Effector memory CD4-positive, alpha-beta T cell (primary cell): ENCODE measurements around the gene ATXN7L1.

ENCODE experiments used
- DNase-seq, 3 donors: peaks; one replicate each; pipeline ENCODE4 v3.0.0-alpha.2; 2020
- H3K27ac ChIP-seq: 2 replicates; pipeline ENCODE4 v1.7.0; 2013; ENCODE audit warnings: mild to moderate bottlenecking, low read length, moderate library complexity; ENCODE audit not compliant: insufficient read depth, poor library complexity, severe bottlenecking
- H3K27me3 ChIP-seq: replicated peaks from 2 replicates; pipeline ENCODE4 v1.7.0; 2013; ENCODE audit warnings: mild to moderate bottlenecking, low read length; ENCODE audit not compliant: insufficient read depth, control insufficient read depth, poor library complexity, severe bottlenecking
- H3K36me3 ChIP-seq: 2 replicates; pipeline ENCODE4 v1.7.0; 2013; ENCODE audit warnings: mild to moderate bottlenecking, low read length, moderate library complexity; ENCODE audit not compliant: control insufficient read depth, insufficient read depth
- H3K4me1 ChIP-seq: 2 replicates; pipeline ENCODE4 v1.7.0; 2013; ENCODE audit warnings: low read length, mild to moderate bottlenecking; ENCODE audit not compliant: control insufficient read depth, insufficient read depth, poor library complexity, severe bottlenecking
- H3K4me3 ChIP-seq: 2 replicates; pipeline ENCODE4 v1.7.0; 2013; ENCODE audit warnings: low read length, low read depth, mild to moderate bottlenecking; ENCODE audit not compliant: insufficient read depth, poor library complexity, severe bottlenecking
- H3K9me3 ChIP-seq: 2 replicates; pipeline ENCODE4 v1.7.0; 2013; ENCODE audit warnings: mild to moderate bottlenecking, low read length, moderate library complexity; ENCODE audit not compliant: control insufficient read depth

Gene ATXN7L1

DNA sequence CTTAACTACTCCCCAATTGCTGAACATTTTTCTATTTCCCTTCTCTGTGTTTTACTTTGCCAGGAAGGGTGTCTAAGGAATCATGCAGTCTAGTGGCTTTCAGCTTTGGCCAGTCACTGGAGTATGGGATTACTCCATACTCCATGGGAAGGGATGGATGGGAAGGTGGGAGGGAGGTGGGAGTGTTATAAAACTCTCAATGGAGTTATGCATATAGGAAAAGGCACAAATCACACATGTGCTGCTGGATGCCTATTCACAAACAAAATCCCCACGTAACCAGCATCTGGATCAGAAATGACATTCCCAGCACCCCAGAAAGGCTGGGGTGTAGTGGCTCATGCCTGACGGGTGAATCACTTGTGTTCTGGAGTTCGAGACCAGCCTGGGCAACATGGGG, 125.3 kb downstream of the ATXN7L1 start:
- H3K9me3 ChIP-seq, result no peaks in the 10 kb centered on the region
- no peaks in the 10 kb centered on the region for H3K4me1 ChIP-seq
- no peak for DNase-seq
- no peaks in the 10 kb centered on the region for H3K36me3 ChIP-seq
- H3K4me3 ChIP-seq, result no peak overlapping the region
- H3K27ac ChIP-seq, result no peak overlapping the region
- no peaks in the 10 kb centered on the region for H3K27me3 ChIP-seq

- no peaks in the 10 kb centered on the region for H3K36me3 ChIP-seq
- H3K9me3 ChIP-seq, result no peaks in the 10 kb centered on the region
- H3K27ac ChIP-seq, result no peak overlapping the region
- no peak for DNase-seq
- H3K27me3 ChIP-seq, result no peaks in the 10 kb centered on the region
- no peaks in the 10 kb centered on the region for H3K4me1 ChIP-seq
- no peak overlapping the region for H3K4me3 ChIP-seq
These were observed 127.7 kb downstream of the ATXN7L1 start for GRCh38 chr7:105748701-105749100.

DNA sequence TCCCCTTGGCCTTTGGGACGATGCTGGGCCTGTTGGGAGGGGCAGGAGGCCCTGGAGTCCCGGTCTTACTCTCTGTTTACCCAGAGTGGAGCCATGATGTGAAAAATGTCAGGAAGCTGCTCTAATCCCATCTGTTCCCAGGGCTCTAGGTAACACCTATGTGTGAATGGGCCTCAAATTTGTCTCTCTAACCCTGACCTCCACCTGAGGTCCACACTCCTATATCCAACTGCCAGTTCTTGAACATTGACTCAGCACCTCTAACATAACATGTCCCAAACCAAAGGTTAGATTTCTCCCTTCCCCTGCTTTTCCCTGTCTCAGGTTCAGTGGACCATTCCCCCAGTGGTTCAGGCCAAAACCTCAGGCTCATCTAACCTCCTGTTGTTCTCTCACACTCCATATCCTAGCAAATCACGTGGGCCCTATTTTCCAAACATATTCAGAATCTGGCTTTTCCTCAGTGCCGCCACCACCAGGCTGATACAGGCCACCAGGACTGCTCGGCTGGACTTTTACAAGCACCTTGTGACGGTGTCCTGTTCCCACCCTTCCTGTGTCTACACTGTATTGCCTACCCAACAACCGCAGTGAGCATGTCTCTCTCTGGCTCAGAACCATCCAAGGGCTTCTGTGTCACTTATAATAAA, 130.6 kb downstream of the ATXN7L1 start:
- H3K4me1 ChIP-seq, result no peaks in the 10 kb centered on the region

GRCh38 chr7:105744258-105744657, 132.1 kb downstream of the ATXN7L1 start:
- H3K9me3 ChIP-seq, result no peaks in the 10 kb centered on the region
- H3K36me3 ChIP-seq, result no peaks in the 10 kb centered on the region
- H3K27ac ChIP-seq, result no peak overlapping the region
- no peaks in the 10 kb centered on the region for H3K27me3 ChIP-seq
- no peak for DNase-seq
- H3K4me1 ChIP-seq, result no peaks in the 10 kb centered on the region
- no peak overlapping the region for H3K4me3 ChIP-seq

More for the DNA sequence above, 130.6 kb downstream of the ATXN7L1 start:
- no peak overlapping the region for H3K4me3 ChIP-seq
- no peak overlapping the region for H3K27ac ChIP-seq
- no peaks in the 10 kb centered on the region for H3K27me3 ChIP-seq
- H3K9me3 ChIP-seq, result no peaks in the 10 kb centered on the region
- H3K36me3 ChIP-seq, result no peaks in the 10 kb centered on the region
- no peak for DNase-seq

DNA sequence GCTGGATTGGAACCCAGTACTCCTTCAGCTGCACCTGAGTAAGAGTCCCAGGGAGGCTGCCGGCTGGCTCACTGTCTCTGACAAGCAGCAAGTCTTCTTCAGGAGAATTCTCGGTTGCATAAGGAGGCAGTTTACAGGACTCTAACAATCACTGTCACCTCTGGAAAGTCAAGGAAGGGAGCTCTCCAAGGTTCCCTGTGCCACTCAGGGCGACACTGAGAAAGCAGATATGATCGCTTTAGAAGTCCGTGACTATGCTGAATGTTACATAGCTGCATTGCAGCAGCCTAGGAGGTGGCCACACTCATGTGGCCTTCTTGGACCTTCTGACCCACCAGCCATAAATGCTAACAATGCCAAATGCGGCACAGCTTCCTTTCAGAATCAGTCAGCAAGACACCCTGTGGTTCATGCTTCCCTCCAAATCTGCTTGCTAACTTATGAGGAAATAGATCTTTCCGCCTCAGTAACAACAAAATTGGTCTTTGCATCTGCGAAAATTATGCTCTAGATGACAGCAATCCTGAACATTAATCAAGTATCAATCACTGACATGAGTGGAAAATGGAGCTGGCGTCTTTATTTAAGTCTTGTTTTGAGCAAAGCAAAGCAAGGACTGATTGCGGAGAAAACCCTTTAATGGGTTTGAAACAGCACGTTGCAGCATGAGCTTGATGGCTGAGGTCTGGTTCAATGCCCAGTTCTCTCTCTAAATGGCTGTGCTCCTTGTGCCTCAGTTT, 132.9 kb downstream of the ATXN7L1 start:
- Histone ChIP-seq H3K4me1 (no peaks in the 10 kb centered on the region), H3K9me3 (no peaks in the 10 kb centered on the region), H3K27ac (no peak overlapping the region), H3K4me3 (no peak overlapping the region), H3K36me3 (no peaks in the 10 kb centered on the region), H3K27me3 (no peaks in the 10 kb centered on the region)
- no peak for DNase-seq

- H3K27me3 ChIP-seq, result no peaks in the 10 kb centered on the region
- H3K9me3 ChIP-seq, result no peaks in the 10 kb centered on the region
- no peaks in the 10 kb centered on the region for H3K36me3 ChIP-seq
- H3K4me1 ChIP-seq, result no peaks in the 10 kb centered on the region
- DNase-seq, result no peak
- H3K4me3 ChIP-seq, result no peak overlapping the region
- no peak overlapping the region for H3K27ac ChIP-seq
These were observed 133.6 kb downstream of the ATXN7L1 start for GRCh38 chr7:105742787-105743186.

GRCh38 chr7:105741982-105742381, 134.4 kb downstream of the ATXN7L1 start:
- Histone ChIP-seq H3K27me3 (no peaks in the 10 kb centered on the region), H3K36me3 (no peaks in the 10 kb centered on the region), H3K4me3 (no peak overlapping the region), H3K27ac (no peak overlapping the region), H3K4me1 (no peaks in the 10 kb centered on the region), H3K9me3 (no peaks in the 10 kb centered on the region)
- no peak for DNase-seq

DNA sequence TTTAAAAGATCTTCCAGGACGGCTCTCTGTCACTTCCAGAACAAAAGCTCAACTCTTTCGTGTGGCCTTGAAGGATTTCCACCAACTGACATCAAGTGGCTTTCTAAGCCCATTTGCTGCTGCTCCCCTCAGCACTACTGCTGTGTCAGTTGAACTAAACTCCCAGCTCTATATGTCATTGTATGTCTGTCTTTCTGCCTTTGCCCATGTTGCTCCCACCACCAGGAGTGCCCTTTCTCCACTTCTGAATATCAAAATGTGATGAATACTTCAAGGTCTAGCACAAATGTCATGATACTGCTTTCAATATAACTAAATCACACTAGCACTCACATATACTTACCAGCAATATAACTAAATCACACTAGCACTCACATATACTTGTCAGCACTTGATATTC, 138.3 kb downstream of the ATXN7L1 start:
- H3K27ac ChIP-seq, result no peak overlapping the region
- H3K4me3 ChIP-seq, result no peak overlapping the region
- no peaks in the 10 kb centered on the region for H3K4me1 ChIP-seq
- no peaks in the 10 kb centered on the region for H3K27me3 ChIP-seq
- H3K36me3 ChIP-seq, result no peaks in the 10 kb centered on the region
- no peak for DNase-seq
- no peaks in the 10 kb centered on the region for H3K9me3 ChIP-seq

DNA sequence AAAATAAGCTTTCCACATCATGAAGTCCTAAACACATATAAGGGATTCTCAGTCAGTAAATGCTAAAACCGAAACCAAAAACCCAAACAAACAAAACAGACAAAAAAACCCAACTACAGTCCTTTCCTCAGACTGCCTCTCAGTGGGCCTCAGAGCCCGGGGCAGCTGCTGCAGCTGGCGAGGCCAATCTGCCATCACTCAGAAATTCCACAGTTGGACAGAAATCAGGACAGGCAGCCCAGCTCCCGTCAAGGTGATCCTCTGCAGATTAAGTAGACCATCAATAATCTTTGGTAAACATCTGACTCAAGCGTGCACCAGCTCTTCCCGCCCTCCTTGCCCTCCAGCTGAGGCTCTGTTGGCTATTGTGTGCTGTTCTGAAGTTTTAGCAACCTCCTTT, 142.2 kb downstream of the ATXN7L1 start:
- Histone ChIP-seq H3K27me3 (no peaks in the 10 kb centered on the region), H3K36me3 (no peaks in the 10 kb centered on the region), H3K4me3 (no peak overlapping the region), H3K4me1 (no peaks in the 10 kb centered on the region), H3K27ac (no peak overlapping the region), H3K9me3 (no peaks in the 10 kb centered on the region)
- no peak for DNase-seq

GRCh38 chr7:105731042-105731441, 145.4 kb downstream of the ATXN7L1 start:
- Histone ChIP-seq H3K36me3 (no peaks in the 10 kb centered on the region), H3K4me3 (no peak overlapping the region), H3K9me3 (no peaks in the 10 kb centered on the region)

More at GRCh38 chr7:105731042-105731441, 145.4 kb downstream of the ATXN7L1 start:
- no peaks in the 10 kb centered on the region for H3K4me1 ChIP-seq
- H3K27ac ChIP-seq, result no peak overlapping the region
- DNase-seq, result no peak
- no peaks in the 10 kb centered on the region for H3K27me3 ChIP-seq
